GM19238 (cell line): ENCODE data around the gene DFFB.
A peak's percentile ranks its signal among the peaks of the same experiment; 100 is the strongest.
"Not testable (repeated sequence)": the region's sequence is repeated elsewhere in the genome, so short reads cannot be mapped to it uniquely, and the experiment has no call there.

ENCODE experiments used
- DNase-seq: peaks from one replicate; pipeline ENCODE4 v3.0.0; 2011; ENCODE audit warnings: low spot score; ENCODE audit not compliant: insufficient read length

Gene DFFB, protein sequence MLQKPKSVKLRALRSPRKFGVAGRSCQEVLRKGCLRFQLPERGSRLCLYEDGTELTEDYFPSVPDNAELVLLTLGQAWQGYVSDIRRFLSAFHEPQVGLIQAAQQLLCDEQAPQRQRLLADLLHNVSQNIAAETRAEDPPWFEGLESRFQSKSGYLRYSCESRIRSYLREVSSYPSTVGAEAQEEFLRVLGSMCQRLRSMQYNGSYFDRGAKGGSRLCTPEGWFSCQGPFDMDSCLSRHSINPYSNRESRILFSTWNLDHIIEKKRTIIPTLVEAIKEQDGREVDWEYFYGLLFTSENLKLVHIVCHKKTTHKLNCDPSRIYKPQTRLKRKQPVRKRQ

DNA sequence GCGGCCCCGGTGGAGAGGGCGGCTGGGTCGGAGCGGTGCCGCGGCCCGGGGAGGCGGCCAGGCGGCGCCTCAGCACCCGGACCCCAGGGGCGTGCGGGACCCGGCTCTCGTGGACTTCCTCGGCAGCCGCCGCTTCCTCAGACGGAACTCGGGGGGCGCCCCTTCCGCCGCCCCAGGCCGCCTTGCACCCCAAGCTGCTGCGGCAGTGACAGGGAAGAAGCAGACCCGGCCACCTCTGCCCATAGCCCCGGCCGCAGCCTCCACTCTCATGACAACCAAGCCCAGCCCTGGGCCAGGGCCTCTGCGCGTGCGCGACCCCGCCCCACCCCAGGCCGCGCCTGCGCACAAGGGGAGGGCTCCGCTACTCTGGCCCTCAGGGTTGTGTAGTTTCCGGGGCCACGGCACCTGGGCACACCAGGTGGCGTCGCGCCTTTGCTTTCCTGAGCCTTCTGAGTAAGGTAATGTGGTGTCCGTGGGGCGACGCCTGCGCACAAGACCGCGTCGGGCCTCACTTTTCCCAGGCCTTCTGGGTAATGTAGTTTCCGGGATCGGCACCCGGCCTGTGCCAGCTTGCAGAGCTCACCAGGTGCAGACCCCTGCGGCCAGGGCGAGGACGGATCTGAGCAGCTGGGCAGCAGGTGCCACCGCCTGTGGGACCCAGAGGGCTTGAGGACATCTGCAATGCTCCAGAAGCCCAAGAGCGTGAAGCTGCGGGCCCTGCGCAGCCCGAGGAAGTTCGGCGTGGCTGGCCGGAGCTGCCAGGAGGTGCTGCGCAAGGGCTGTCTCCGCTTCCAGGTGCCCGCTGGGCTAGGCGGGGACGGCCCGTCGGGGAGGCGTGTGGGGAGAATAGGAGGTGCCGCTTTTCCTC, at the start of gene DFFB, which contains the start of gene CEP104:
TSS of gene DFFB (plus strand) at position 554 of the 868 bp plus-strand sequence. CDS start at position 682, 128 bp downstream.
TSS of gene CEP104 (minus strand) at position 289 of the 868 bp plus-strand sequence. CDS start 4,804 bp downstream, outside the sequence.
- DNase-seq: peak; percentile 99

DNA sequence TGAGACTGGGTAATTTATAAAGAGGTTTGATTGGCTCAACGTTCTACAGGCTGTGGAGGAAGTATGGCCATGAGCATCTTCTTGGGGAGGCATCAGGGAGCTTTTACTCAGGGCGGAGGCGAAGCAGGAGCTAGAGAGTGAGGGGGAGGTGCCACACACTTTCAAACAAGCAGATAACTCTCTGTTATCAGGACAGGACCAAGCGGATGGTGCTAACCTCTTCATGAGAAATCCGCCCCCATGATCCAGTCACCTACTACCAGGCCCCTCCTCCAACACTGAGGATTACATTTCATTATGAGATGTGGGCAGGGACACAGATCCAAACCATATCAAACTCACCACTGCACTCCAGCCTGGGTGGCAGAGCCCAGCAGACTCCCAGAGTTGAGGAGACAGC, 49.5 kb upstream of the DFFB start:
- DNase-seq: no peak

DNA sequence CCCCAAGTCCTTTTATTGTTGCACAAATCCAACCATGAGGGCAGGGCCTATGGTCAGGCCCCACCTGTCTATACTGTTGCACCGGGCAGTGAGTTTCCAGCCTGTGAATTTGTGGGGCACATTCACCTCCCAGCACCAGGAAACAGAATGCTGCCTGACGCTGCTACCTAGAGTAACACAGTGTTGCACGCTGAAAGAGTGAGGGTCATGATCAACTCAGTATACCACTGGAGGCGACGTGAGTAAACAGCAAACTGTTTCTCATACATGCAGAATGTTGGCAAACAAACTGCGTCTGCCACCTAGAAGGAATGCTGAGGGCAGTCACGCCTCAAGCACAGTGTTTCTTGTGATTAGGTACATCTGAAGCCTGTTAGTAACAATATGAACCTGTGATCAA, 47.6 kb upstream of the DFFB start:
- no peak for DNase-seq

DNA sequence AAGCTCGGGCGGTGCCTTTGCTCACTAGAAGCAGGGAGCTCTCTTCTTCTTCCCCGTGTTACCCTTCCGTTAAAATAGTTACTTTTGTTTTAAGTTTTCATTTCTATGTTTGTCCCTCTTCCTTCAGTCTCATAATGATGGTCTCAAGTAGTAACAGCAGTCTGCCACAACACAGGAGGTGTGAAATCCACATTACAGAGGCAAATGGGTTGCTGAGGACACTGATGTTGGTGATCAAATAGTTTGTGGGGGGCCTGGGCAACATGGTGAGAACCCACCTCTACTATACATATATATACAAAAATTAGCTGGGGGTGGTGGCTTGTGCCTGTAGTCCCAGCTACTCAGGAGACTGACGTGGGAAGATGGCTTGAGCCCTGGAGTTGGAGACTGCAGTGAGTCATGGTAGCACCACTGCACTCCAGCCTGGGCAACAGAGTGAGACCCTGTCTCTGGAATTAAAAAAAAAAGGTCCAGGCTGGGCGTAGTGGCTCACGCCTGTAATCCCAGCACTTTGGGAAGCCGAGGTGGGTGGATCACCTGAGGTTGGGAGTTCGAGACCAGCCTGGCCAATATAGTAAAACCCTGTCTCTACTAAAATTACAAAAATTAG, 47.0 kb upstream of the DFFB start:
- not testable (repeated sequence) for DNase-seq

DNA sequence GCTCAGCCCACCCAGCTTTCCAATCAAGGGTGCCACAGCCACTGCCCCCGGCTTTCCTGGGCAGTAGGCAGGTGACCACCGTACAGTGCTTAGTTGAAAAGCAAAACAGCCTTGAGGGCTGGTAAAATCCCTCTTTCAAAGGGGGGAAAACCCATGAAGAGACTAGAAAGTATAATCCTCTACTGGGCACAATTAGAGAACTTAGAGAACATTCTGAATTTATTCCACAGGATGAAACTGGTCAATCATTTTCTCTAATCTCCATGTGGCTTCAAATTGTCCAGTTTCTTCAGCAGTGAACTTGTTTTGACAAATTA, 45.7 kb upstream of the DFFB start:
- DNase-seq: no peak

DNA sequence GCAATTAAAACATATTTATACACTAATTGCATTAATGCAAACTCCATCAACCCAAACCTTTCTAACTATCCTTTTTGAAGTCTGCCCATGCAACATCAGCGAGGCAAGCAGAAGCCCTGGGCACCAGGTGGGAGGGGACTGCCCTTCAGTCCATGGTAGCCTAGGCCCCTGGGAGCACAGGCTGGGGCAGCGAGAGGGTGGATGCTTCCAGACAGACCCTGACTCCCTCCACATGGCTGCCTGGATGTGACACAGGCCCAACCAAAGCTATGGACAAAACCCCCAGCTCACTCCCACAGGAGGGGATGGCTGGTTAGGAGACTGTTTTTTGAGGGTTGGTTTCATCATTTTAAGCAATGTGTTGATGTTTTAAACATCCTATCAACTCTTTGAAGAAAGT, 43.2 kb upstream of the DFFB start:
- no peak for DNase-seq

DNA sequence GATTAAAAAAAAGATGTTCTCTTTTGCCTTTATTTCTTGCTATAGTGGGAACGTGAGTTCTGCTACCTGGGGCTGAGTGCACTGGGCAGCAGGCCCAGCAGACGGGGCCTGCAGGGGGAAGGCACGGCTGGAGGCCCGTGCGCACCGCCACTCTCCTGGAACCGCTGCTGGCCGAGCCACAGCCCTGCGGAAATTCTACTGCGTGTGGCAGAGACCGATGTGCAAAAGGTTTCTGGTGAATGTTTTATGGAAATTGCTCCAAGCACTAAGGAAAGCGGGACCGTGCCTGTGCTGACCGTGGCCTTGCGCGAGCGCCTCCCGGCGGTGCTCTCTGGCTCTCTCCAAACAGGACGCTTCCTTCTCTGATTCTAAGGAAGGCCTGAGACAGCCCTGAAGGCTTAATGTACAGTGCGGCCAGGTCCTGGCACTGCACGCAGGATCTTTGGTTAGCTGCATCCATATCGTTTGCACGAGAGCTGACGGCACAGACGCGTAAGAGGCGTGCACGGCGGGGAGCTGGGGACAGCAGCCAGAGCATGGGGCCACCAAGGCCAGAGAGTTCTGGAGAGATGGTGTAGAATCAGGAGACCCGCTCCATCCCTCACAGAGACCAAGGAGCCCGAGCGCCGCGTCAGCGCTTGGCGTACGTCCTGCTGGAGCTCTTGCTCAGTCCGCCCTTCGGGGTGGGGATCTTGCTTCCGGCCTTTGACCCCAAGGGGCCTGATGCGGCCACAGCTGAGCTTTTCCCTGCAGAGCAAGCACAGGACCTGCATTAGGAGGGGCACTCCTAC, 42.3 kb upstream of the DFFB start:
- DNase-seq: no peak

DNA sequence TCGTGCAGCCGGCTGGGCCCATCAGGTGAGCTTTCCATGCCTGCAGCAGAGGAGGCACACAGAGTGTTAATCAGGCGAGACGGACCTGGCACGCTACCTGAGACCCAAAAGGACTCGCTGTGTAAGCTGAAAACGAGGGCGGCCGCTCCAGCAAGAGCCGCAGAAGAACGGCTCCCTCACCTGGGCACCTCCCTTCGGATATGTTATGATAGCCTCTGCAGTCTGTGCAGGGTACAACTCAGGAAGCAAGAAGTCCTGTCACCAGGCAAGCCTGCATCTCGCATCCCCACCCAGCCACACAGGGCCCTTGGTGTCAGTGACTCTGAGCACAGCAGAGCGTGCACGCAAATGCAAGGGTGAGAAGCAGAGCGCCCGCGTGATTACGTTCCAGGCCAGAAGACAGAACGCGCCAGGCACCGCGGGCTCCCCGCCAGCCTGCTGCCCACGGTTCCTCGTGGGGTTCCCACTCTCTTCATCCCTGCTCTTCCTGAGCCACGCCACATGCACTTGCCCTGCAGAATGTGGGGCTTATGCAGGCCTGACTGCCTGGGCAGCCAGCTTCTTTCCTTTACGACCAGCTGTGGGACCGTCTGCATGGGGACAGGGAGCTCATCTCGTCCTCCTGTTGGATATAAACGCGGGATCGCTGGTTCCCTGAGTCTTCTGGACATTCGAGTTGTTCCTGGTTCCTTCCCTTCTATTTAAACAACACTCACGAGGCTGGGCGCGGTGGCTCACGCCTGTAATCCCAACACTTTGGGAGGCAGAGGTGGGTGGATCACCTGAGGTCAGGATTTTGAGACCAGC, 40.7 kb upstream of the DFFB start:
- DNase-seq: no peak

DNA sequence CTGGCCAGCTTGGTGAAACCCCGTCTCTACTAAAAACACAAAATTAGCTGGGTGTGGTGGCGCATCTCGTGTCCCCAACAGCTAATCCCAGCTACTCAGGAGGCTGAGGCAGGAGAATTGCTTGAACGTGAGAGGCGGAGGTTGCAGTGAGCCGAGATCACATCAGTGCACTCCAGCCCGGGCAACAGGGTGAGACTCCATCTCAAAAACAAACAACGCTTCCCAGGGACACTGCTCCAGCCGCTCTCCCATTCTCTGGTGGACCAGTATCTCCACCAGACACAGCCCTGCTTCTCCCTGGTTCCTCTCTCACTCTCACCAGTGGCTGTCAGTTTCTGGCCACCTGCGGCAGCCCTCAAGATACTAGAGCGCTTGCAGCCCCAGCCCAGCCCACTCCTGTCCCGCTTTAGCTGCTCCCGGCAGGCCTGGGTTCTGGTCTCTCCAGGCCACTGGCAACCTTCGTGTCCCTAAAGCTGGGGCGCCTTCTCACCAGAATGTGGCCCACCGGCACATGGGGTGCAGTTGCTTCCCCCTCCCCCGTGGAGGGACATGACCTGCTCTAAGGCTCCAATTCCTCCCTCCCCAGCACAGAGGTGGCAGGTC, 40.0 kb upstream of the DFFB start:
- DNase-seq: no peak

DNA sequence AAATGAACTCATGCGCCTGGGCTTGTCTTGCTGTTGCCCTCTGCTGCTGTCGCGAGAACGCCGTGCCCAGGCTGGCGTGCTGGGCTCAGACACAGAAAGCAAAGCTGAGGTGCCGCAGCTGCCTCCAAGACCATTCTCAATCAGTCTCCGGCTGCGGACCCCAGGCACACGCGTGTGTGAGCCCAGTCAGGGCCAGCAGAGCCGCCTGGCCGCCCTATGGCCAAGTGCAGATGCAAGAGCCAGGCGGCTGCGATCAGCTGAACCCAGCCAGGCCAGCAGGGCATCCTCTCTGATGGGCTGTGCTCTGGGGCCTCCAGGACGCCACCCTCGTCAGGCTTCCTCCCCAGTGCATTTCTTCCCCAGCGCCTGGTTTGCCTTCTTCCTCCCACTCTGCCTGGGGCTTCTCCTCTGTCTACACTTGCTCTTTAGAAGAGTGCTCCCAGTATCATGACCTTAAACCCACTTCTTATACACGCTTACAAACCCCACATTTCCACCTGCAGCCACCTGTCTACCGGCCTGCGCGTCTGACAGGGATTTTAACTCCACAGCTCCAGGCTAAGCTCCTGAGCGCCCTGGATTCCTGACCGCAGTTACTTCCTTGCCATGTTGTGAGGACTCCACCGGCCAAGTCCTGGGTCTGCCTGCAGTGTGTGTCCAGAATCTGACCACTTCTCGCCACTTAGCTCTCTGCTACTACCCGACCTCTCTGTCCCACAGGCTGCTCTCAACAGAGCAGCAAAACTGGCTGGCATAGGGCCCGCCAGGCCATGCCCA, 39.3 kb upstream of the DFFB start:
- no peak for DNase-seq

DNA sequence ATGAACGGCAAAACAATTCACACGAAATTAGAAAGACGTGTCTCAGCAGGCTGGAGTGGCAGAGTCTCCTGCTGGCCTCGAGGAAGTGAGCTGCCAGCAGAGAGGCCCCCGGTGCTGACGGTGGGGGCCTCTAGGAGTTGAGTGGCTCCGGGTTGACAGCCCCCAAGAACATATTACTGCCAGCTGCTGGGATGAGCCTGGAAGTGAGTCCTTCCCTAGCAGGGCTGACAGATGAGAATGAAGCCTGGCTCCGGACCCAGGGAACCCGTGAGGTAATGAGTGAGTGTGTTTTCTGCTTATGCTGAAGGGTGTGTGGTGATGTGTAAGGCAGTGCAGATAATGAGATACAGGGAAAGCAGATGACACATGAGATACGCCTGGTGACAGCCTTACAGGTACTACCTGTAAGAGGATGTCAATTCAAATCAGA, 37.5 kb upstream of the DFFB start:
- DNase-seq: no peak

DNA sequence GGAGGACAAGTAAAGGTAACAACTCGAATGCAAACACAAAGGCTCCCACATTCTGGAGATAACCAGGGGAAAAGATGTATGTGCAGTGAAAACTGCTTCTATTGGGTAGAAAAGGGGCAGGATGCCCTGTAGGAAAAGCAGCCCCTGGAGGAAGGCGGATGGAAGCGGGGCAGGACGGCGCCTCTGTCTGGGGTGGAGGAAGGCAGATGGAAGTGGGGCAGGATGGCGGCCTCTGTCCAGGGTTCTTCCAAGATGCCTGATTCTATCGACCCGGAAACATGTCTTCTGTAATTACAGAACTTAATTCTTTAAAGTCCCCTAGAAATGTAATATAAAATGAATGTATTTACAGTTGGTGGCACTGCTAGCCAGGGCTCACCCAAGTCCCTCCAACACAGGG, 37.0 kb upstream of the DFFB start:
- DNase-seq: no peak

DNA sequence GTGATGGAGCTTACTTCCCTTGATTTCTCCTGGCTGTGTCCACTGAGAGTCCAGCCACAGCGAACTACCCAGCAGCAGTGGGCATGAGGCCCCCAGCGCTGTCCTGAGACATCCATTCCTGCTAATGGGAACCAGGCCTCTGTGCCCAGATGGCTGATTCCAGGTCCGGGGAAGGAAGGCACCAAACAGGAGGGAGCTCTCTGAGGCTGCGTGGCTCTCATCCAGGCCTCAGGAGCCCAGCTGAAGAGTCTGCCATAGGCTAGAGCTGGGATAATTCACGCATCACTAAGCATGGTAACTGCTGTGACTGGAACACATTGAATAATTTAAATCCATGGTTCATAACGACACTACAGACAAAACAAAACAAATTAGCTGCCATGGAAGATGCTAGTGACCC, 36.3 kb upstream of the DFFB start:
- DNase-seq: no peak

DNA sequence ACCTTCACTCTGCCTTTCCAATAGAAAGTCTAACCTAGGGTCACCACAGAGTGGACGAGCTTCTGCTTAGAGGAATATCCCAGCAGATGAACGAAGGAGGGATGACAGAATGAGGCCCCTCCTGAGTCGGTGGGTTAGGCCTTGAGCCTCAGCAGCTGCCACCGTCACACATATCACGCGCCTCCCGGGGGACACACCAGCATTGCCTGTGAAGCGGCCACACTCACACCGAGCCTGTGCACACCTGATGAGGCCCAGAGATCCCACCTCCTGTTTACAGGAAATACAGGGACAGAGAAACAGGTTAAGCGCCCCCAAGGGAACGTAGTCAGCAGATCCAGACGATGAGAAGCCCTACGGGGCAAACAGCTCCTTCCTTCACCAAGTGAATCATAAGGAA, 35.8 kb upstream of the DFFB start:
- no peak for DNase-seq

DNA sequence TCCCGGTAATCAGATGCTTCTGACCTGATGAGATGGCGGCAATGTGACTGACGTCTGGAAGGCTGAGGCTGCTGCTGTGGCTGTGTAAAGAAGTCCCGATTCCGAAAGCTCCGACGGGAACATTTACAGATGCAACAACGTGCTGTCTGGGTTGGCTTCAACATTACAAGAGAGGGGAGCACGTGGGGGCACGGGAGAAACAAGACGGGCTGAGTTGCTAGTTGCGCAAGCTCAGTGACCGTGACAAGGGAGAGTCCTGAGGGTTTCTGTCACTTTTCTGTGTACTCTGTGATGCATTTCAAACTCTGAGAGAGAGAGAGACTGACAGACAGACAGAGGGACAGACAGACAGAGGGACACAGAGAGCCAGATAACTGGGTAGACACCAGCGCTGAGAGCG, 35.4 kb upstream of the DFFB start:
- DNase-seq: no peak

DNA sequence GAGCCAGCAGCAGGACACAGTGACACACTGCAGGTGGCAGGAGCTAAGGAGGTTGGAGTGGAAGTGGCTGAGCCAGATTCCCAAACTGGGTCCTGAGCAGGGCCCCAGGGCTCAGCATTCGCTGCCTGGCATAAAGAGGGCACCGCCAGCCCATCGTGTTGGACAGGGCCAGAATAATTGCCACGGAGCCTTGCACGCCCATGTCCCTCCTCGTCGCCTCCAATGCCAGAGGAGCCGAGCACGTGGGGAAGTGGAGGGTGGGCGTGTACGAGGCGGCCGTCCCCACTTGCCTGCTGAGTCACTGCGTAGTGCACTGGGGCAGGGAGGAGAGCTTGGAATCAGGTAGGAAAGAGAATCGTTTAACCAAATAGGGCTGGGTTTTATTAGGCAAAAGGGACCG, 34.9 kb upstream of the DFFB start:
- no peak for DNase-seq

DNA sequence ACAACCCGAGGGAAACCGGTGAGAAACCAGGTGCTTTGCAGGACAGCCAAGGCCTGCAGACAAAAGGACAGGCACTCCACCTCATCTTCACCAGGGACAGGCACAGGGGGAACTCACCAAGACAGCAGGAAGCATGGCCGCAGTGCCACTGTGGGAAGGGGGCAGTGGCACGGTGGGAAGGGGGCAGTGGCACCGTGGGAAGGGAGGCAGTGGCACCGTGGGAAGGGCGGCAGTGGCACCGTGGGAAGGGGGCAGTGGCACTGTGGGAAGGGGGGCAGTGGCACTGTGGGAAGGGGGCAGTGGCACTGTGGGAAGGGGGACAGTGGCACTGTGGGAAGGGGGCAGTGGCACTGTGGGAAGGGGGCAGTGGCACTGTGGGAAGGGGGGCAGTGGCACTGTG, 32.6 kb upstream of the DFFB start:
- DNase-seq: no peak

DNA sequence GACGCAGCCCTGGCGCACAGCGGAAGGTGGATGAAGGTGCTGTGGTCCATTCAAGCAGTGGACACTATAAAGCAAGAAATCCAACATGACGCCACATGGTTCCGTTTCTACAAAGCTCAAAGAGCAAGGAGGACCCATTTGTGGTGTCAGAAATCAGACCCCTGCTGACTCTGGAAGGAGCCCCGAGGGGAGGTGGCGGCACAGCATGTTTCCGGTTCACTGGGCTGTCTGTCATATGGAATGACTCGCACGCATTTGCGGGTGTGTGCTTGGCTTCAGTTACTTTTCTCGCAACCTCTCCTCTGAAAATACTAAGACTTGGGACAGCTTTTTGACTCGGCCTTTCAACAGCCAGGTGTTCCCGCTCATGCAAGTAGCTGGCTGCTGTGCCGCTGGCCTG, 31.9 kb upstream of the DFFB start:
- DNase-seq: no peak

DNA sequence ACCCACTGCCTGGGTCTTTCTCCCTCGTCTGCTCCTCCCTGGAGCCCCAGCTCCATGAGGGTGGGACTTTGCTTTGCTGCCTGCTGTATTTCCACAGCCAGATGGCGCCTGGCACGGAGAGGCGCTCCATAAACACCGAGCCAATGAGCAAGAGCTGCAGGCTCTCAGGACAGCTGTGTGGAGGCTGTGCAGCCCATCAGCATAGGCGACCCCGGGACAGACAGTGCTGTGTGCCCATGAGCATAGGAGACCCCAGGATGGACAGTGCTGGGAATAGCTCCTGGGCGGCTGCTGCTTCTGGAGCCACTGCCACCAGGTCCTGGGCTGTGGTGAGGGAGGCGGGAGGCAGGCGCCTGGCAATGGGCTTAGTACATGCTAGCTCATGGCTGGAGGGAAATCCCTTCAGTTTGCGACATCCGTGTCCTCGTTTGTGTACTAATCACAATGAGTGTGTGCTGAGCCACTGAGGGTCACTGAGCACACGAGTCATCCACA, 29.4 kb upstream of the DFFB start:
- no peak for DNase-seq
